Nephron (organoid): ENCODE data around the gene FANK1.

Experiments
- H3K27ac Mint-ChIP-seq, 3 experiments: 2 replicates each; pipeline ENCODE4 v1.8.0; 2020; ENCODE audit warnings: mixed read lengths in 3 of 3, mild to moderate bottlenecking in 2 of 3, moderate library complexity in 1 of 3
- H3K27me3 Mint-ChIP-seq: 2 replicates; pipeline ENCODE4 v1.8.0; 2021; ENCODE audit warnings: low read depth, mild to moderate bottlenecking, moderate library complexity, mixed read lengths
- H3K36me3 Mint-ChIP-seq: 2 replicates; pipeline ENCODE4 v1.8.0; 2020; ENCODE audit warnings: low read depth, mixed read lengths
- H3K4me1 Mint-ChIP-seq: 2 replicates; pipeline ENCODE4 v1.8.0; 2020; ENCODE audit warnings: mixed read lengths
- H3K4me3 Mint-ChIP-seq, 3 experiments: 2 replicates each; pipeline ENCODE4 v1.8.0; 2020; ENCODE audit warnings: mild to moderate bottlenecking in 3 of 3, mixed read lengths in 3 of 3, moderate library complexity in 2 of 3
- H3K9me3 Mint-ChIP-seq: 2 replicates; pipeline ENCODE4 v1.8.0; 2020; ENCODE audit warnings: mixed read lengths
- TF ChIP-seq, protein P1 (sequence below), 3 experiments: fragments of 200-600 bp; sonication (generic); IDR thresholded peaks; one replicate each; pipeline ENCODE4 v1.5.0; 2021; ENCODE audit warnings: antibody characterized with exemption in 3 of 3; ENCODE audit not compliant: unreplicated experiment in 3 of 3

Gene FANK1

DNA sequence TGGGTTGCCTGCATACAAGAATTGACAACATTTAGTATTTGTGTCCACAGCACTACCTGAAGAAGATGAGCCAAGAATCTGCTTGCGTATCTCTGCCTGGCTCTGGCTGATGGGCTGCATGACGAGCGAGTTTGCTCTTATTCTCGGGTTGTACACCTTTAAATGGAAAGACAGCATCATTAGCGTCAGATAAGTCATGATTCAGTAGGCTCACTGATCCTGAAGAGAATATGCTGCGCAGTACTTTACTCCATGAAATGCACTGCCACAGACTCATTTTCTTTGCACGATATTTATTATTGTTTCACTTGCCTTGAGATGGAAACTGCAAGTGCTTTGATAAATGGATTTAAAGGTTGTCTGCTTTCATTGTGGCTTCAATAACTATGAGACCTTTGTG, 43.9 kb upstream of the FANK1 start:
- peaks cover 59% of the 10 kb centered on the region for H3K36me3 Mint-ChIP-seq
- no peak overlapping the region for H3K4me3 Mint-ChIP-seq
- TF ChIP-seq, protein P1, sequence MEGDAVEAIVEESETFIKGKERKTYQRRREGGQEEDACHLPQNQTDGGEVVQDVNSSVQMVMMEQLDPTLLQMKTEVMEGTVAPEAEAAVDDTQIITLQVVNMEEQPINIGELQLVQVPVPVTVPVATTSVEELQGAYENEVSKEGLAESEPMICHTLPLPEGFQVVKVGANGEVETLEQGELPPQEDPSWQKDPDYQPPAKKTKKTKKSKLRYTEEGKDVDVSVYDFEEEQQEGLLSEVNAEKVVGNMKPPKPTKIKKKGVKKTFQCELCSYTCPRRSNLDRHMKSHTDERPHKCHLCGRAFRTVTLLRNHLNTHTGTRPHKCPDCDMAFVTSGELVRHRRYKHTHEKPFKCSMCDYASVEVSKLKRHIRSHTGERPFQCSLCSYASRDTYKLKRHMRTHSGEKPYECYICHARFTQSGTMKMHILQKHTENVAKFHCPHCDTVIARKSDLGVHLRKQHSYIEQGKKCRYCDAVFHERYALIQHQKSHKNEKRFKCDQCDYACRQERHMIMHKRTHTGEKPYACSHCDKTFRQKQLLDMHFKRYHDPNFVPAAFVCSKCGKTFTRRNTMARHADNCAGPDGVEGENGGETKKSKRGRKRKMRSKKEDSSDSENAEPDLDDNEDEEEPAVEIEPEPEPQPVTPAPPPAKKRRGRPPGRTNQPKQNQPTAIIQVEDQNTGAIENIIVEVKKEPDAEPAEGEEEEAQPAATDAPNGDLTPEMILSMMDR (IDR thresholded peaks at IDR 0.05; ENCODE audit: unreplicated experiment in 3 of 3) = no peak
- H3K27me3 Mint-ChIP-seq = no peaks in the 10 kb centered on the region
- no peak overlapping the region for H3K27ac Mint-ChIP-seq
- no peaks in the 10 kb centered on the region for H3K4me1 Mint-ChIP-seq
- H3K9me3 Mint-ChIP-seq = no peaks in the 10 kb centered on the region

DNA sequence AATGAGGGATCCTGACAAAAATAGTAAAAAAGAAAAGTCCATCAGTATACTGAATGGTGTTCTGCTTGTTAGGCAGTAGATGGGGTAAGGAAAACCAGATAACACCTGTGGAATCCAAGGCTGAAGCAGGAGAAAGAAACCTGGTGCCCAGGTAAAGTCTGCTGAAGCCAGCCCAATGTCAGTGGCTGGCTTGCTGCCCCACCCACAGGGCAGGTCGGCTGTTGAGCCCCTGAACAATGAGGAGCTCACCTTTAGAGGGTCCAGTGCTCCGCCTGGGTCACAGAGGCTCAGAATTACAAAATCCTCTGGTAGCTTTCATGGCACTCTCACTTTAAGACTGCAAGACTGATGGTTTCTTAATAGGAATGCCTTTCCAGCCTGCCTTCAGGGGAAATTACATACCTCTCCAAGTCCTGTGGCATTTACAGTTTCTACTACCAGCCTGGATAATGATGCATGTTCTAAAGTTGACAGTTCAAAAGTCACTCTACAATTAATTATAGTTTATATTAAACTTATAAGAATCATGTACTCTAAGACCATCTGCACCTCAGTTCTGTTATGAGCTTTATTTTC, 39.1 kb upstream of the FANK1 start:
- H3K27me3 Mint-ChIP-seq = no peaks in the 10 kb centered on the region
- H3K4me1 Mint-ChIP-seq = no peaks in the 10 kb centered on the region
- peaks cover 24% of the 10 kb centered on the region for H3K36me3 Mint-ChIP-seq
- H3K4me3 Mint-ChIP-seq = no peak overlapping the region
- no peak overlapping the region for H3K27ac Mint-ChIP-seq
- TF ChIP-seq, protein P1 (IDR thresholded peaks at IDR 0.05; ENCODE audit: unreplicated experiment in 3 of 3) = no peak
- H3K9me3 Mint-ChIP-seq = no peaks in the 10 kb centered on the region

- H3K36me3 Mint-ChIP-seq = peaks cover 14% of the 10 kb centered on the region
- TF ChIP-seq, protein P1 (IDR thresholded peaks at IDR 0.05; ENCODE audit: unreplicated experiment in 3 of 3) = no peak
- H3K9me3 Mint-ChIP-seq = no peaks in the 10 kb centered on the region
- H3K4me1 Mint-ChIP-seq = no peaks in the 10 kb centered on the region
- no peak overlapping the region for H3K27ac Mint-ChIP-seq
- no peak overlapping the region for H3K4me3 Mint-ChIP-seq
- no peaks in the 10 kb centered on the region for H3K27me3 Mint-ChIP-seq
Observed at GRCh38 chr10:125859128-125859817, 37.1 kb upstream of the FANK1 start.

- Mint-ChIP-seq H3K27ac (no peak overlapping the region), H3K4me1 (no peaks in the 10 kb centered on the region), H3K9me3 (no peaks in the 10 kb centered on the region), H3K27me3 (no peaks in the 10 kb centered on the region), H3K4me3 (no peak overlapping the region), H3K36me3 (peaks cover 22% of the 10 kb centered on the region)
- TF ChIP-seq, protein P1 (IDR thresholded peaks at IDR 0.05; ENCODE audit: unreplicated experiment in 3 of 3) = no peak
Observed at GRCh38 chr10:125865120-125865519, 31.2 kb upstream of the FANK1 start.

DNA sequence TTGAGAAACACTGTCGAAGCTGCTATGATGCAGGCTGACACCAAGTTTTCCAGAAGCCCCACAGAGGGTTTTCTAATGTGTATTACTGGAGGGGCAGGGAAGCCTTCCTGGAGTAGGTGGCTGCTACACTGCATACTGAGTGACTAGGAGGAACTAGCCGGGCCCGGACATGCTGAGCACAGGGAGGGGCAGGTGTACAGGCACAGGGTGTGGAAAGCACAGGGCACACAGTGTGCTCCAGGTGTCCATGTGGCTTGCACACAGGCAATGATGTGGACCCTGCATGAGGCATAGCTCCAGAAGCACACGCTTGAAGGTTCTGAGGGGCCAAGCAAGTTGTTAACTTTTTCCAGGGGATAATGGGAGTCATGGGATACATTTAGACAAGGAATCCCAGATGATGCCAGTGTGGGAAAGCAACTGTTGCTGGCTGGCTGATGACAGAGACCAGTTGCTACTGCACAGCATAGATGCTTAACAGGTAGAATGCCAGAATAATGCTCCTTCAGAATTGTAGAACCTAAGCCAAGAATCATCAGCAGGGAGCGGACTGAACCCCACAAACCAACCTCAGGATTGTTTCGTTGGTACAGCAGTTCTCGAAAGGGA, 29.8 kb upstream of the FANK1 start:
- TF ChIP-seq, protein P1 (IDR thresholded peaks at IDR 0.05; ENCODE audit: unreplicated experiment in 3 of 3) = no peak
- Mint-ChIP-seq H3K9me3 (no peaks in the 10 kb centered on the region), H3K4me3 (no peak overlapping the region), H3K36me3 (peaks cover 23% of the 10 kb centered on the region), H3K27me3 (no peaks in the 10 kb centered on the region), H3K4me1 (no peaks in the 10 kb centered on the region), H3K27ac (no peak overlapping the region)
